ENCODE data around the gene RGS10.

DNA sequence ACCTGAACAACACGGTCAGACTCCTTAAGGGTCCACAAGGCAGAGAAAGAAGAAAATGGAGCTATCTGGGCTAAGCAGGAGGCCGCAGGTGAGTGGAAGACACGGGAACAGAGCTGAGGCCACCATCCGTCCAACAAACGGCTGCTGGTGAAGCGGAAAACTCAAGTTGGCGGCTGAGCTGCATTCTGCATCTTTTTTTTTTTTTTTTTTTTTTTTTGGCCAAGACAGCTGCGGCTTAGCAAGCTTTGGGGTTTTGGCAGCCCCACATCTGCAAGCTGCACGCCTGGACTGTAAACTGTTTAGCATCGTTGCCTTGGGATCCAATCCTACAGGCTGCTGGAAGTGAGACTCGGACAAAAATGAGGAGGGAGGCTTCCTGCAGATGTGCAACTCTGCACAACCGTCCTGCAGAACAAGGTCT is 37.4 kb downstream of the RGS10 start:
- TF ChIP-seq, protein P1, sequence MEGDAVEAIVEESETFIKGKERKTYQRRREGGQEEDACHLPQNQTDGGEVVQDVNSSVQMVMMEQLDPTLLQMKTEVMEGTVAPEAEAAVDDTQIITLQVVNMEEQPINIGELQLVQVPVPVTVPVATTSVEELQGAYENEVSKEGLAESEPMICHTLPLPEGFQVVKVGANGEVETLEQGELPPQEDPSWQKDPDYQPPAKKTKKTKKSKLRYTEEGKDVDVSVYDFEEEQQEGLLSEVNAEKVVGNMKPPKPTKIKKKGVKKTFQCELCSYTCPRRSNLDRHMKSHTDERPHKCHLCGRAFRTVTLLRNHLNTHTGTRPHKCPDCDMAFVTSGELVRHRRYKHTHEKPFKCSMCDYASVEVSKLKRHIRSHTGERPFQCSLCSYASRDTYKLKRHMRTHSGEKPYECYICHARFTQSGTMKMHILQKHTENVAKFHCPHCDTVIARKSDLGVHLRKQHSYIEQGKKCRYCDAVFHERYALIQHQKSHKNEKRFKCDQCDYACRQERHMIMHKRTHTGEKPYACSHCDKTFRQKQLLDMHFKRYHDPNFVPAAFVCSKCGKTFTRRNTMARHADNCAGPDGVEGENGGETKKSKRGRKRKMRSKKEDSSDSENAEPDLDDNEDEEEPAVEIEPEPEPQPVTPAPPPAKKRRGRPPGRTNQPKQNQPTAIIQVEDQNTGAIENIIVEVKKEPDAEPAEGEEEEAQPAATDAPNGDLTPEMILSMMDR (conservative IDR thresholded peaks at IDR 0.05) = no peak
- TF ChIP-seq EZH2 (IDR thresholded peaks at IDR 0.05; ENCODE audit: low read depth) = no peak
